ENCODE data around the gene DLL3.

DNA sequence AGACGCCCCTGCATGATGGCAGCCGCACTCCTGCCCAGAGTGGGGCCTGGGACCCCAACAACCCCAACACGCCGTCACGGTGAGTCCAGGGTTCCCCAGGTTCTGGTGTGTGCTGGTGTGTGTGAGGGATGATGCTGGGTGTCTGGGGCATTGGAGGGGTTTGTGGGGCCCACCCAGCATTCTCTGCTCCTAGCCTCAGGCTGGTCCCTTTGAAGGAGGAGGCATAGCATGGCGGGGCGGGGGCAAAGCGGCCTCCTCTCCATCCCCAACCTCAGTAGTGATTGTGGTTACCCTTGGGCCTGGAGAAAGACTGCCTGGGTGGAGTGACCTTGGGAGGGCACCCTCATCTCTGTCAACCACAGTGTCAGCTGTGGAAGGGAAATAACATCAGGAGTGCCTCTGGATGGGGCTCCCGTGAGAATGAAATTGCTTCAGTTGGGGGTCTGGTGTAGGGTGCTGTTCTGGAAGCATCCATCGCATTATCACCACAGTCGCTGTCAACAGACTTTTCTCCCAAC lies 25.2 kb upstream of the DLL3 start:
- TF ChIP-seq, protein P1, sequence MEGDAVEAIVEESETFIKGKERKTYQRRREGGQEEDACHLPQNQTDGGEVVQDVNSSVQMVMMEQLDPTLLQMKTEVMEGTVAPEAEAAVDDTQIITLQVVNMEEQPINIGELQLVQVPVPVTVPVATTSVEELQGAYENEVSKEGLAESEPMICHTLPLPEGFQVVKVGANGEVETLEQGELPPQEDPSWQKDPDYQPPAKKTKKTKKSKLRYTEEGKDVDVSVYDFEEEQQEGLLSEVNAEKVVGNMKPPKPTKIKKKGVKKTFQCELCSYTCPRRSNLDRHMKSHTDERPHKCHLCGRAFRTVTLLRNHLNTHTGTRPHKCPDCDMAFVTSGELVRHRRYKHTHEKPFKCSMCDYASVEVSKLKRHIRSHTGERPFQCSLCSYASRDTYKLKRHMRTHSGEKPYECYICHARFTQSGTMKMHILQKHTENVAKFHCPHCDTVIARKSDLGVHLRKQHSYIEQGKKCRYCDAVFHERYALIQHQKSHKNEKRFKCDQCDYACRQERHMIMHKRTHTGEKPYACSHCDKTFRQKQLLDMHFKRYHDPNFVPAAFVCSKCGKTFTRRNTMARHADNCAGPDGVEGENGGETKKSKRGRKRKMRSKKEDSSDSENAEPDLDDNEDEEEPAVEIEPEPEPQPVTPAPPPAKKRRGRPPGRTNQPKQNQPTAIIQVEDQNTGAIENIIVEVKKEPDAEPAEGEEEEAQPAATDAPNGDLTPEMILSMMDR (IDR thresholded peaks at IDR 0.05), result no peak
- TF ChIP-seq POLR2A (IDR thresholded peaks at IDR 0.05), result no peak

Measured in heart left ventricle (tissue), 13 donors.